ENCODE results near the gene CKLF.
"Not testable (repeated sequence)": the region's sequence is repeated elsewhere in the genome, so short reads cannot be mapped to it uniquely, and the experiment has no call there.

Gene CKLF

GRCh38 chr16:66598111-66598510, 45.7 kb downstream of the CKLF start:
- DNase-seq (ENCODE audit: low read depth), result no peak

- DNase-seq (ENCODE audit: low read depth), result no peak
Observed at GRCh38 chr16:66599726-66600125, 47.4 kb downstream of the CKLF start.

- DNase-seq (ENCODE audit: low read depth), result no peak
Observed at GRCh38 chr16:66600477-66600876, 48.1 kb downstream of the CKLF start.

GRCh38 chr16:66601471-66601870, 49.1 kb downstream of the CKLF start:
- no peak for DNase-seq (ENCODE audit: low read depth)

GRCh38 chr16:66603537-66604375, 51.4 kb downstream of the CKLF start:
- peak; percentile 63 for DNase-seq (ENCODE audit: low read depth)

GRCh38 chr16:66604376-66605176, 52.2 kb downstream of the CKLF start, which contains the start of gene CMTM3:
TSS of gene CMTM3 (plus strand) at chr16:66604704. CDS start at chr16:66604806, 102 bp downstream.
- peak; percentile 66 for DNase-seq (ENCODE audit: low read depth)

- peak; percentile 24 for DNase-seq (ENCODE audit: low read depth)
Observed at GRCh38 chr16:66605177-66605978, 53.0 kb downstream of the CKLF start.

GRCh38 chr16:66605979-66606751, 53.8 kb downstream of the CKLF start:
- no peak for DNase-seq (ENCODE audit: low read depth)

- peak; percentile 83 for DNase-seq (ENCODE audit: low read depth)
Observed at GRCh38 chr16:66608241-66609138, 56.1 kb downstream of the CKLF start.

- DNase-seq (ENCODE audit: low read depth), result no peak
Observed at GRCh38 chr16:66609139-66609510, 56.7 kb downstream of the CKLF start.

GRCh38 chr16:66610111-66610820, 57.9 kb downstream of the CKLF start:
- DNase-seq (ENCODE audit: low read depth), result no peak

GRCh38 chr16:66611911-66612310, 59.5 kb downstream of the CKLF start:
- DNase-seq (ENCODE audit: low read depth), result not testable (repeated sequence)

GRCh38 chr16:66612422-66612821, 60.0 kb downstream of the CKLF start:
- DNase-seq (ENCODE audit: low read depth), result no peak

- DNase-seq (ENCODE audit: low read depth), result no peak
Observed at GRCh38 chr16:66614161-66614802, 61.9 kb downstream of the CKLF start.
